Stimulated activated CD8-positive, alpha-beta memory T cell treated with anti-CD3 and anti-CD28 coated beads, Interleukin-2, amount 100 ng/mL, for 48 hours (primary cell): Measurements from ENCODE around the gene ISG20.
"Not testable (repeated sequence)": the region's sequence is repeated elsewhere in the genome, so short reads cannot be mapped to it uniquely, and the experiment has no call there.

Experiments used
- DNase-seq, 2 donors: peaks; one replicate each; pipeline ENCODE4 v3.0.0-alpha.2; 2020; ENCODE audit warnings: low read depth in 2 of 2

Gene ISG20

DNA sequence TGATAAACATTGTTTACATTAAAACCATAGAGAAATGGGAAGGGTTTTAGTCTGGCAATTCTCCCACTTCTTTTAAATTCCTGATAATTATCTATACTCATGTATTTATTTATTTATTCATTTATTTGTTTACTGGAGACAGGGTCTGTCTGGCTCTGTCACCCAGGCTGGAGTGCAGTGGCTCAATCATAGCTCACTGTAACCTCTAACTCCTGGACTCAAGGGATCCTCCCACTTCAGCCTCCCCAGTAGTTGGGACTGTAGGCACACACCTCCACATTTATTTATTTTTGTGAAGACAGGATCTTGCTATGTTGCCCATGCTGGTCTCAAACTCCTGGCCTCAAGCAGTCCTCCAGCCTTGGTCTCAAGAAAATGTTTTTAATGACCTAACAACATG, 20.1 kb upstream of the ISG20 start:
- no peak for DNase-seq

DNA sequence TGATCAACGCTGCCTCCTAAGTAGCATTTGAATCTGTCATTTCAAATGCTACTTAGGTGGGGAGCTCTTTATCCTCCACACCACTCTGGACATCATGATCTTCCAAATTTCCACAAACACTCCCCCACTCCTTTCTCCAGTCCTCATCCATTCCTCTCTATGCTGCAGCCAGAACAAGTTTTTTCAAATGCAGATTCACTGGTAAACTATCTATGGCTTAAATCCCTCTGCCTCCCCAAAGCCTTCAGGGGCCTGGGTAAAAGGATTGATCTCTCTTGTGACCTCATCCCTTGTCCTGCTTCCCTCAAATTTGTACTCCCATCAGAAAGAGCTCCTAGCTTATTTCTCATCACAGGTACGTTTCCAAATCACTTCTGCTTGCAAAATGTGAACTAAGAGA, 19.0 kb upstream of the ISG20 start:
- DNase-seq, result no peak

DNA sequence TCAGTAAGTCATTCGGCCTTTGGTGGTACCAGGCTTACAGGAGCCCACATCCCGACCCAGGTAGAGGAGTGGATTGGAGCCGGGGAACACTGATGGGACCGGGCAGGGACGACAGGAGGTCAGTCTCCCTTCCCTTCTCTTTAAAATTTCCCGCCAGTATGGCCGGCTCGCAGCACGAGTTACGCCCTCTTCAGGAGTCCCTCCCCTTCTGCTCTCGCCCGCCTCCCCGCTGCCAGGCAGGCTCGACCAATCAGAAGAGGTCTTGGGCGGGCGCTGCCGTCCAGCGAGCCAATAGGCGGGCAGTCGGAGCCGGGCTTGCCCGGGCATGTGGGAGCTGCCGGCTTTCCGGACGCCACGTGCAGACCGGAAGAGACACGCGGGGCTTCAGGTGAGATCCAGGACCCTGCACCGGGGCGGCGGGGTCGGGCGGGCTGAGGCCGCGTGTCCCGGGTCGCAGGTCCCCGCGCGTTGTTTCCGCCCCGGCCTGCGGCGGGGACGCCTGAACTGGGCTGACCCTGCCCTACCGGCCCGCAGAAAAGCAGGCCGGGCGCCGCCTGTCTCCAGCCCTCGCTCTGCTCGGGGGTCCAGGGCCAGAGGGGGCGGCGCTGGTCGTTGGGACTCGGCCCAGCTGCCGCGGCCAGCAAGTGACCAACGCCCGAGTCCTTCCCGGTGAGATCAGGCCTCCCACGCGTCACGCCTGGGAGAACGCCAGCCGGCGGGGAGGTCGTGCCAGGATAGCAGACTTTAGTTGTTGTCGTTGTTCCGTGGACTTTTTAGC, 17.6 kb upstream of the ISG20 start, which contains the start of gene AEN:
Gene AEN (plus strand): TSS at position 346 of the 778 bp plus-strand sequence. CDS start 4,870 bp downstream, outside the sequence.
- peak; percentile 86 to 92 for DNase-seq

DNA sequence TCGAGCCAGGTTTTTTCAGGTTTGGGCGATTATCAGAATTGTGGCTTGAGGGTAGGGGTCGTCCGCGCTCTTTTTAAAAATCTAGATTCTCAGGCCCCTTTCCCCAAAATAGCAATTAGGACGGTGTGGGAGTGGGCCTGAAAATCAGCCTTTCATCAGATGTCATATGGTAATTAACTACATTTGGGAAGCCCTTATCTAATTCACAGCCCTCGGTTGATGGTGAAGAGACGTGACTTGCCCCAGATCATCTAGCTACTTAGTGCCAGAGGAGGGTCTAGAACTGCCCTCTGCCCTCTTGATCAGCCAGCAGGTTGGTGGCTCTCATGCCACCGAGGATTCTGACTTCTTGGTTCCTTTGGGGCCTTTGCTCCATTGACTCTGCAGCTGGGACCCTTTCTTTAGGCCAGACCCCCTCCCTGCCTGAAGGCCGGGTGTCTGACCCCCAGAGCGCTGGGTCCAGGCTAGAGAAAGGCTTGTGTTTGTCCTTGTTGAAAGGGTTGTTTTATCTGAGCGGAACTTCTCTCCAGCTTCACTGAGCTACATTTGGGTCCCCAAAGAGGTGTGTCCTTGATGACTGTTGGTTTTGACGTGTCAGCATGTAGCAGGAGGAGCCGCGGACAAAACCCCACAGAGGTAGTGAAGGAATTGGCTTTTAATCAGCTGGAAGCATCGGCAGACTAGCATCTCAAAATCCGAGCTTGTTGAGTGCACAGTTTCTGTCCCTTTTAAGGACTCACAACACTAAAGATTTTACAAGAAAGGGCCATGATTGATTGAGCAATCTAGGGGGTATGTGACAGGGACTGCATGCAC, 16.8 kb upstream of the ISG20 start:
- no peak for DNase-seq

DNA sequence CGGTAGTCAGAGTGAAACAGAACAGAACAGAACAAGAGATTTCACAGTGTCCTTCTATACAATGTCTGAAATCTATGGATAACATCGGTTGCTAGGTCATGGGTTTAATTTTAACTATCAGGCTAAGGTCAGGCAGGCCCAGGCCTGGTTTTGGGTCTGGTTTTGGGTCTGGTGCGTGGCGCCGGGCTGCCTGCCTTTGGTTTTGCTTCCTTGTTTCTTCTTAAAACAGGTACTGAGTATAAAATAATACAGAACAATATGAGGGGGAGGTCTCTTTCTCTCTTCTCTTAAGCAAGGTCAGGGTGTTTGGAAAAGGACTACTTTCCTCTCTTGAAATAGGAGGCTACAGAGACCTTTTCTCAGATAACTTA, 16.2 kb upstream of the ISG20 start:
- DNase-seq, result no peak

DNA sequence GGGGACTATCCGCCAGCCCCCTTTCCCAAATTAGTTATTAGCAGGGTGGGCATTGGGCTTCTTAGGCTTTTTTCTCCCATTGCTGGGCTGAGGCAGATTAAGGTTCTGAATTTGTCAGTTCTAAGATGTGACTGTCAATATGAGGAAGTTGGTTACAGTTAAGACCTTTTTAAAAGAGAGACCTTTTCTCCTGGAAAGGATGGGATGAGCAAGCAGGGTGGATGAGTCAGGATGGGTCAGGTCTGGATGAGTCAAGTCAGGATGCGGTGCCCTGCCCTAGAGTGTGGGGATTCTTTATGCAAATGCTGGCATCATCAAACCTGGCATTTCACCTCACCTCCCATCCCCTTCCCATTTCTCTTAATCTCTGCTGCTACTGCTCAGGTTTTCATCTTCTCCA, 15.8 kb upstream of the ISG20 start:
- no peak for DNase-seq

DNA sequence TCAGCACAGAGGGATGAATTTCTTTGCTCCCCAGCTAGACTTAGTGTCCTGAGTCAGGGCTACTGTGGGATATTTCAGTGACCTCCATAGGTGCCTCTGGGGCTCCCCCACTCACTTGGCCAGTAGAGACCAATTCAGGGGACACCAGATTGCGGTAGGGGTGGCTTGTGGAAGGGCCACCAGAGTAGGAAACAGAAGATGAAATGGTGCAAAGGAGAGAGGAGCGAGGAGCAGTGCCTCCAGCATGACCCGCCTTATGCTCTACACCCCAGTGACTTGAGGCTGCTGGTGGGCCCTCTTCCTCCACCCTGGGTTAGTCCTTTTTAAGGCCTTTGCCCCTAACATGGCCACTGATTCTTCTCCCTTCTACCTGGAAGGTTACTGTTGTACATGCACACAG, 15.2 kb upstream of the ISG20 start:
- no peak for DNase-seq

DNA sequence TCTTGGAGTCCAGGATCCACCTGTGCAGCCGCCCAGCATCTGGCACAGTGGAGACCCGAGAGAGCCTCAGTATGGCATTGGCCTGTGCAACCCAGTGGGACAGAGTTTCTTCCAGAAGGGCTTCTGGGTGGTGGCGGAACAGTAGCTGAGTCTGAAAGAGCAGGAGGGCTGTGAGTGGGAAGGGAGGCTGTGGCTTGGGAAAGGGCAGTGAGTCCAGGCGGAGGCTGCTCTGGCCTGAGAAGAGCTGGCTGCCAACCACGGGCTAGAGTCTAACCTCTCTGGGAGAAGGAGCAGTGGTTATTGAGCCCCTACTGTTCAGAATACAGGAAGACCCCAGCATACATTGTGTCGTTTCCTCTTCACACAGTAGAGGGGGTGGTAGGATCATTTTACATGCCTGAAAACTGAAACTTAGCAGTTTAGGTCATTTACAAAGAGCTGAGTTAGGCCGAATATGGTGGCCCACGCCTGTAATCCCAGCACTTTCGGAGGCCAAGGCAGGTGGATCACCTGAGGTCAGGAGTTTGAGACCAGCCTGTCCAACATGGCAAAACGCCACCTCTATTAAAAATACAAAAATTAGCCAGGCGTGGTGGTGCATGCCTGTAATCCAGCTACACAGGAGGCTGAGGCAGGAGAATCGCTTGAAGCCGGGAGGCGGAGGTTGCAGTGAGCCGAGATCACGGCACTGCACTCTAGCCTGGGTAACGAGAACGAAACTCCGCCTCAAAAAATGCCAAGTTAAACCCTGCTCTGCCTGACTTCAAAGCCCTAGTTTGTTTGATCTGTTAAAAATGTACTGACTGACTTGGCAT, 14.5 kb upstream of the ISG20 start:
- no peak for DNase-seq

DNA sequence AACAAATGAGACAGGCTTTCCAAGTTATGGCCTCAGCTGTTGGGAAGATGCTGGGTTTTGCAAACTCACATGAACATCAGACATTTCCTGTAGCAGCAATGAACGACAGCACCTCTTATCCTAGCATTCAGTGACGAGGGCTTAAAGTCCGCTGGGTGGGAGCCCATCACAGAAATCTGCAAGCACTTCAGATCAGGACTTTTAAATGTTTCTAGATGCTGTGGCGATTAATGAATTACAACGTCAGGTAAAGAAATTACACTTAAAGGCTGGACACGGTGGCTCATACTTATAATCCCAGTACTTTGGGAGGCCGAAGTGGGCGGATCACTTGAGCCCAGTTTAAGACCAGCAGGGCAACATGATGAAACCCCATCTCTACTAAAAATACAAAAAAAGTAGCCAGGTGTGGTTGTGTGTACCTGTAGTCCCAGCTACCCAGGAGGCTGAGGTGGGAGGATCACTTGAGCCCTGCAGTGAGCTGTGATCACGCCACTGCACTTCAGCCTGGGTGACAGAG, 13.8 kb upstream of the ISG20 start:
- DNase-seq, result no peak

DNA sequence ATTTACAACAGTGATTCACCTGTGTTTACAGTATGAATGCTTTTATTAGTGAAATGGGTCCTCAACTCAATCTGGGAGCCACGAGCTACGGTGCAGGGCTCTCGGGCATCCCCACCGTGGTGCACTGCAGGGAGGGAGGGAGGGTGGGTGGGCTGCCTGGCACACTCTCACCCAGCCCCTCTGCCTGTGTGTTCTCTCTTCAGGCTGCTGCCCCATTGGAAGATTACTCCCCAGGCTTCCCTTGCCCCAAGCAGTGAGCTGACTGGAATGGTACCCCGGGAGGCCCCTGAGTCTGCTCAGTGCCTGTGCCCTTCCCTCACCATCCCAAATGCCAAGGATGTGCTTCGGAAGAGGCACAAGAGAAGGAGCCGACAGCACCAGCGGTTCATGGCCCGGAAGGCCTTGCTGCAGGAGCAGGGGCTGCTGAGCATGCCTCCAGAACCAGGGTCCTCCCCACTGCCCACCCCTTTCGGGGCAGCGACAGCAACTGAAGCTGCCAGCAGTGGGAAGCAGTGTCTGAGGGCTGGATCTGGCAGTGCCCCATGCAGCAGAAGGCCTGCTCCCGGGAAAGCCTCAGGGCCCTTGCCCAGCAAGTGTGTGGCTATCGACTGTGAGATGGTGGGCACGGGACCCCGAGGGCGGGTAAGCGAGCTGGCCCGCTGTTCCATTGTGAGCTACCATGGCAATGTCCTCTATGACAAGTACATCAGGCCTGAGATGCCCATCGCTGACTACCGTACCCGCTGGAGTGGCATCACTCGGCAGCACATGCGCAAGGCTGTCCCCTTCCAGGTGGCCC, 12.7 kb upstream of the ISG20 start:
- DNase-seq, result no peak

DNA sequence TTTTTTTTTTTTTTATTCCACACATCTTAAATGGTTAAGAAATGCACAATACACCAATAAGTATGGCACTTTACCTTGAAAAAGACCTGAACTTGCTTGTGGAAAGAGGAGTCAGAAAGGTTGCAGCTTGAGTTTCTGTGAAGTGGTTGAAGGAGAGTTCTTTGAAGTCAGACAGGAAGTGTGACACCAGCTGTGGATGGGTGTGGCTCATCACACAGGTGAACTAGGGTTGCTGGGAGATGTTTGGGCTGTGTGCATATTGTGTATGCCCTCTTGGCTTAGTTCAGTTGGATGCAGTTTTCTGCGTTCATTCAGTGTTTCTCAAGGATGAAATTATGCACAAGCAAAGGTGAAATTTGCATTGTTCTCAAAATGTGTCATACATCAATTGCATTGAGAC, 11.4 kb upstream of the ISG20 start:
- no peak for DNase-seq

DNA sequence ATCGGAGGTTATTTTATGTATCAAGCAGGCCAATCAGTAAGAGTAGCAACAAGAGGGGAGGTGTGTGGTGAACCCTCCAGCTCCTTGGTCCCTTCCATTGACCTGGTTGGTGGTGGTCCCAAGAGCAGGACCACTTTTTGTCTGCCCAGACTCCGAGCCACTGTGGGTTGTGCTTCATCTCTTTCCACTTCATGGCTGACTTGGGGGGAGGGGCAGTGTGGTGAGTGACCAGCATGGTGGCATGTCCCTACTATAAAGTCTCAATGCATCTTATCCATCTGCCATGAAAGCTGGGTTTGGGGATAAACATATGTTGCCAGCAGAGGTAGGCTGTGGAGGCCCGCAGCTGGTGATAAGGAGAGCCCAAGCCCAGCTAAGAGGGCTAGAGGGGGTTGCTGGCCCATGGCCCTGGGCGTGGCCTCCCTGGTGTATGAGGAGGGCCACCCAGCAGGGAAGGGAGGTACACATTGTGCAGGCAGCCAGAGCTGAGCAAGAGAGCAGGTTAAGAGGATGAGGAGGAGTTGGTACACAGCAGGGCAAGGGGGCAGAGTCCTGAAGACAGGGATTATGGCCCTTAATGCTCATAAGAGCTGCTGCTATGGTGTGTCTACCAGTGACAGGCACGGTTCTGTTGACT, 10.7 kb upstream of the ISG20 start:
- DNase-seq, result no peak

DNA sequence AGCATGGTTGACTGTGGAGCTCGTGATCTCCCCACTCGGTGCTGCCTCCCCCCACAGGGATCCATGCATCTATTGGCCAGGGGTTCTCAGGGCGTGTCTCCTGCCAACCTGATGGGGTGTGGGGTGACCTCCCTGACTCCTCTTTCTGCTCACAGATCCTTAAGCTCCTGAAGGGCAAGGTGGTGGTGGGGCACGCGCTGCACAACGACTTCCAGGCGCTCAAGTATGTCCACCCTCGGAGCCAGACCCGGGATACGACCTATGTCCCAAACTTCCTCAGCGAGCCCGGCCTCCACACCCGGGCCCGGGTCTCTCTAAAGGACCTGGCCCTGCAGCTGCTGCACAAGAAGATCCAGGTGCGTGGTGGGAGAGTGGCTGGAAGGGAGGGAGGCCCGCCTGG, 9.7 kb upstream of the ISG20 start:
- DNase-seq, result no peak

DNA sequence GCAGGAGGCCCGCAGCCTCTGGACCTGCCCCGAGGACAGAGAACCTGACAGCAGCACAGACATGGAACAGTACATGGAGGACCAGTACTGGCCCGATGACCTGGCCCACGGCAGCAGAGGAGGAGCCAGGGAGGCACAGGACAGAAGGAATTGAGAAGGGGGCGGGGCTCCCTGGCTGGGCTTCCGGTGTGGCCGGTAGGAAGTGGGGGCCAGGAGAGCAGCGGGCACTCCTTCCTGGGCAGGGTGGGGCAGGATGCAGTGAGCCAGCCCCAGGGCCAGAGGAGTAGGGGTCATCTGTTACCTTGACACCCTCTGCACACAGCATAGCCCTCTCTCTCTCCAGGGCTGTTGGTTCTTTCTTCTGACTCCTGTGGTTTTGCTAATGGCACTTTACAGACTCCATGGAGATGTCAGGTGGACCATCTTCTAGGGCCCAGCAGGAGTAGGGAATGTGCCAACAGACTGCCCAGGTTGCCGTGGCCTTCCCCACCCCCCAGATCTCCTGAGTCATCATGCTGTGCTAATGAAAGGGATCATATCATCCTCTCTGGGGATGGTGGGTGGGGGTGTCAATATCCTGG, 8.6 kb upstream of the ISG20 start:
- DNase-seq, result no peak

DNA sequence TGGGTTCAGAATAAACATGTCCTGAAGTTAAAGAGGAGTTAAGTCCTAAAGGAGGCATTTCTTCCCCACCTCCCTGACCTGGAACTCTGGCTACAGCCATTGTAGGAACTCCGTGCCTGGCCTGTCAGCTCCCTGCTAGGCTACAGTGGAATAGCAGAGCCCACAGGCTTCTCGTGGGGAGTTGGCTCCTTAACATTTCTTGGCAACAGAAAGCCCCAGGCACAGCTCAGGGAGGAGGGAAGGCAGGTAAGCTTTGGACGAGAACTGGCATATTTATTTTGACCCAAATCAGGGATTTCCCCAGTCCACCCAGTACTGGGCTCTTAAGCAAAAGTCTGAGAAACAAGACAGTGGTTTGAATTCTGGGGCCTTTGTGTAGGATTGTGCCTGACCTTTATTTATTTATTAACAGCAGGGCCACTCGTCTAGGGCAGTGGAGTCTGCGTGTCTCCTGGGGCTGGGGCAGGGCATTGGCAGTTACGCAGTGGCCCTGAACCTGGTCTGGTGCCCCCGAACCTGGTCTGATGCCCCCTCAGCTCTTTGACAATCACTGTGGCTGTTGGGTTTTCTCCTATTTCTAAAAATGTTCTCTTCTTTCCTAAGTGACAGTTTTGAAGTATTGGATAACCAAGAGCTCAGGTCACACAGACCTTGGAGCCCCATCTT, 7.9 kb upstream of the ISG20 start:
- DNase-seq, result no peak

DNA sequence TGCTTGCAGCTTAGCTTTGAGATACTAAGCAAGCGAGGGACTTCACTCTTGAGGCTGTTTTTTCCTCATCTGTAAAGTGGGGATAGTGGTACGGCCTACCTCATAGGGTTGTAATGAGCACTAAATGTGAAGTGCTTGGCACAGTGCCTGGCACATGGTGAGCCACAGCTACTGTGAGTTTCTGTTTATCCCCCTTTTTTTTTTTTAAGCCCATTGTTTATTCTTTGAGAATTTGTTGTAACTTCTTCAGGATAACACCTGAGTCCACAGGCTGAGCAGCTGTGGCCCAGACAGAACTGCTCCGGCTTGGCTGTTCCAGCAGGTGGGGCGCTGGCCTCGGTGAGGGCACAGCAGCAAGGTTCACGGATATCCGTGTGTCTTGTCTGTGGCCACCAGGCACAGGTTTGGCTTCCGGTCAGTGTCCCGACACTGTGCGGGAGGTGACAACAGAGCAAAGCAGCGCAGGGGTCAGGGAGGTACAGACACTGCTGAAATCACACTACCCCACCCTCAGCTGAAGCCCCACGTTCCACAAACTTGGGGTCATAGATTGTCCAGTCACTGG, 7.3 kb upstream of the ISG20 start:
- DNase-seq, result no peak

DNA sequence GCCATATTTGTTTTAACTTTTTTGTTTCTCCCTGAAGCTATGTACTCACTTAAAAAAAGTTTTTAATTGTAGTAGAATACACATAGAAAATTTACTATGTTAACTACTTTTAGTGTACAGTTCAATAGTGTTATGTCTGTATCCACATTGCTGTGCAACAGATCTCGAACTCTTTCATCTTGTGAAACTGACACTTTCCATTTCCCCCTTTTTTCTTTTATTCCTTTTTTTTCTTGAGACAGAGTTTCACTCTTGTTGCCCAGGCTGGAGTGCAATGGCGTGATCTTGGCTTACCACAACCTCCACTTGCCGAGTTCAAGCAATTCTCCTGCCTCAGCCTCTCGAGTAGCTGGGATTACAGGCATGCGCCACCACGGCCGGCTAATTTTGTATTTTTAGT, 6.0 kb upstream of the ISG20 start:
- not testable (repeated sequence) for DNase-seq

DNA sequence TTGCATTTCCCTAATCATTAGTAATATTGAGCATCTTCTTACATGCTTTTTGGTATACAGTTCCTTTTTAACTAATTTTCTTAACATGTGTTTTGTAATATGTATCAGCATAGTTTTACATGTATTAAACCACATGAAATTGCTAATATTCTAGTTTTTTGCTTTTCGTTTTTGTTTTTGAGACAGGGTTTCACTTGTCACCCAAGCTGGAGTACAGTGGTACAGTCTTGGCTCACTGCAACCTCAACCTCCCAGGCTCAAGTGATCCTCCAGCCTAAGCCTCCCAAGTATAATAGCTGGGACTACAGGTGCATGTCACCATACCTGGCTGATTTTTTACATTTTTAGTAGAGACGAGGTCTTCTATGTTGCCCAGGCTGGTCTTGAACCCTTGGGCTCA, 4.4 kb upstream of the ISG20 start:
- DNase-seq, result no peak

DNA sequence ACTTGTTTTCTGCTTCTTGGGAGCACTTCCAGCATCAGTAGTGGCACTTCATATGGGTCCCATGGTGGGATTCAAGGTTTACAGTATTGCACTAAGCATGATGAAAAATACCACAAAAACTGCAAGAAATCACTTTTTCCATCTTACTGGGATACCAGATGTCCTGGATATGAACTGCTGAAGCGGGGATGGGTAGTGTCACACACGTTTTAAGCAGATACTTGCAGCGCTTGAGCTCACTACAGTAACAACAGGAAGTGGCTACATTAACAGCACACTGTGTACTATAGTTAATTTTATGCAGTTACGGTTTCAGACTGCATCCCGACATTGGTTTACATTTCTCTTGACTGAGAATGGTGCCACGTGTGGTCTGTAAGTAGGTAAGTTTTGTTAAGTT, 3.5 kb upstream of the ISG20 start:
- no peak for DNase-seq

DNA sequence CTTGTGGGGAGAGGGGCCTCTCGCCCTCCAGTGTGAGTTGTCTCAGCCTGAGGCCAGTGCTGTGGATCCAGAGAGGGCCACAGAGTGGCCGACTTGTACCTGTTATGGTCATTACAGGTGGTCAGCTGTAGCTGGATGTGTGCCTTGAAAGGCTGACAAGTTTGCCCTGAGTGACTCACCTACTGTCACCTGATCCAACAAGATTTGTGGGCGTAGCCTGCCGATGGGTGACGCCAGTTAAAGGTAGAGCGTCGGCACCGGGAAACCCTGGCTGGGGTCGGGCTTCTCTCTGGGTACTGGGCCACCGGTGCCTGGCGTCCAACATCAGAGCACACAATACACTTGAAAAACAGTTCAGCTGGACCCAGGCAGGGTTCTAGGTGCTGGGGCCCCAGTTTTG, 2.8 kb upstream of the ISG20 start:
- peak in 1 of 2 donors; percentile 29 for DNase-seq
